Thyroid gland (tissue), 4 donors: Measurements from ENCODE around the gene SLC16A2. TPM values are rescaled to one million over a fixed set of nuclear protein-coding genes. Genes with fewer than 3 reads are reported as not detected.

Experiments used
- DNase-seq, 2 donors: peaks; one replicate each; pipeline ENCODE4 v3.0.0-alpha.2; 2019
- H3K27ac ChIP-seq, 3 donors: fragments of 200-600 bp; sonication (generic); 1 replicate in 2 of 3; 2 replicates in 1 of 3; pipeline ENCODE4 v1.5.1; 2016 to 2019; ENCODE audit warnings: mild to moderate bottlenecking in 1 of 3, moderate library complexity in 1 of 3
- H3K27me3 ChIP-seq: fragments of 200-600 bp; sonication (generic); one replicate; pipeline ENCODE4 v1.5.1; 2019
- H3K36me3 ChIP-seq, 2 donors: fragments of 200-600 bp; sonication (generic); one replicate each; pipeline ENCODE4 v1.5.1; 2016 to 2019
- H3K4me1 ChIP-seq, 2 donors: fragments of 200-600 bp; sonication (generic); one replicate each; pipeline ENCODE4 v1.5.1; 2017 to 2019
- H3K4me3 ChIP-seq, 3 donors: fragments of 200-600 bp; sonication (generic); replicated peaks in 1 of 3; 1 replicate in 2 of 3; 2 replicates in 1 of 3; pipeline ENCODE4 v1.5.1; 2016; ENCODE audit warnings: mild to moderate bottlenecking in 1 of 3
- H3K9me3 ChIP-seq: fragments of 200-600 bp; sonication (generic); one replicate; pipeline ENCODE4 v1.5.1; 2017
- CTCF ChIP-seq, 6 experiments: fragments of 200-600 bp in 3 of 6; fragments of 450-650 bp in 3 of 6; sonication (generic) in 3 of 6; IDR thresholded peaks; one replicate each; pipeline ENCODE4 v1.5.1; 2016 to 2019; ENCODE audit warnings: antibody characterized with exemption in 6 of 6, mild to moderate bottlenecking in 2 of 6, inconsistent platforms in 1 of 6, moderate library complexity in 1 of 6
- POLR2A ChIP-seq, 2 donors: fragments of 450-650 bp; IDR thresholded peaks; one replicate each; pipeline ENCODE4 v1.6.1; 2017; ENCODE audit warnings: antibody characterized with exemption in 2 of 2, mild to moderate bottlenecking in 2 of 2, moderate library complexity in 1 of 2
- WGBS, 2 donors: methylation state at CpG; one replicate each; pipeline ENCODE4 v1.1.5; 2017; 5-methylcytosine and 5-hydroxymethylcytosine counted together
- intact Hi-C: fragments of 100-400 bp; cut with DNase I; formaldehyde crosslinking; loops from one replicate; pipeline ENCODE4 v1.15.1; 2023
- total RNA-seq, 4 donors: library from RNA; depleted of rRNA; stranded (reverse); fragments of >200 nt; gene quantifications; one replicate each; pipeline ENCODE4 v1.2.3, GENCODE V29; 2016

The SLC16A2 gene
- total RNA-seq, 4 donors from 2014 or later: 10.1 to 24.0 (median 20.1) TPM

- H3K27me3 ChIP-seq: no peaks in the 10 kb centered on the region
- no peaks in the 10 kb centered on the region for H3K9me3 ChIP-seq
- no peak overlapping the region for H3K4me3 ChIP-seq
- peaks cover 7 to 17% of the 10 kb centered on the region in 2 donors for H3K4me1 ChIP-seq
- DNase-seq: no peak
- H3K27ac ChIP-seq: no peak overlapping the region
- WGBS, 2 donors: 94 to 100% methylated on average over 4 to 6 of the region's 7 CpGs
- intact Hi-C loops: loop anchor here (10.0 kb wide), 1 partner anchor 106 kb away; the partner anchor contains the start of gene SLC16A2
- no peaks in the 10 kb centered on the region for H3K36me3 ChIP-seq
- no peak for TF ChIP-seq CTCF (IDR thresholded peaks at IDR 0.05)
- no peak for TF ChIP-seq POLR2A (IDR thresholded peaks at IDR 0.05)
Measured at GRCh38 chrX:74531081-74531480, 109.8 kb downstream of the SLC16A2 start.

- no peak for TF ChIP-seq POLR2A (IDR thresholded peaks at IDR 0.05)
- no peak for TF ChIP-seq CTCF (IDR thresholded peaks at IDR 0.05)
- peak overlapping the region in 2 of 3 donors; percentile 49 to 92 for H3K27ac ChIP-seq
- H3K36me3 ChIP-seq: no peaks in the 10 kb centered on the region
- intact Hi-C loops: loop anchor here (10.0 kb wide), 1 partner anchor 110 kb away; the partner anchor contains the start of gene SLC16A2
- H3K4me1 ChIP-seq: peaks cover 0 to 4% of the 10 kb centered on the region in 2 donors
- no peaks in the 10 kb centered on the region for H3K9me3 ChIP-seq
- DNase-seq: no peak
- H3K4me3 ChIP-seq: no peak overlapping the region
- H3K27me3 ChIP-seq: no peaks in the 10 kb centered on the region
- 67 to 100% methylated on average over 1 to 2 of the region's 2 CpGs for WGBS, 2 donors
Measured at GRCh38 chrX:74534569-74535038, 113.3 kb downstream of the SLC16A2 start.

- 7 to 21% methylated on average over 5 of the region's 5 CpGs for WGBS, 2 donors
- no peaks in the 10 kb centered on the region for H3K36me3 ChIP-seq
- H3K4me3 ChIP-seq: no peak overlapping the region
- TF ChIP-seq CTCF (IDR thresholded peaks at IDR 0.05) (no peak), POLR2A (IDR thresholded peaks at IDR 0.05) (no peak)
- no peaks in the 10 kb centered on the region for H3K27me3 ChIP-seq
- H3K4me1 ChIP-seq: peaks cover 0 to 4% of the 10 kb centered on the region in 2 donors
- intact Hi-C loops: loop anchor here (10.0 kb wide), 1 partner anchor 110 kb away; the partner anchor contains the start of gene SLC16A2
- no peak for DNase-seq
- H3K27ac ChIP-seq: peak overlapping the region; percentile 47 to 92 (median 49)
- no peaks in the 10 kb centered on the region for H3K9me3 ChIP-seq
Measured at GRCh38 chrX:74535086-74535407, 113.8 kb downstream of the SLC16A2 start.

GRCh38 chrX:74535408-74536151 lies 114.3 kb downstream of the SLC16A2 start:
- H3K4me1 ChIP-seq: peaks cover 0 to 4% of the 10 kb centered on the region in 2 donors
- DNase-seq: peak; percentile 67 to 74
- TF ChIP-seq CTCF (IDR thresholded peaks at IDR 0.05): peak in 4 of 6 experiments; percentile 25 to 49 (median 41)
- no peak for TF ChIP-seq POLR2A (IDR thresholded peaks at IDR 0.05)
- H3K27ac ChIP-seq: peak overlapping the region; percentile 77 to 92 (median 88)
- no peaks in the 10 kb centered on the region for H3K9me3 ChIP-seq
- peak overlapping the region in 2 of 3 donors; percentile 32 to 37 for H3K4me3 ChIP-seq
- H3K27me3 ChIP-seq: no peaks in the 10 kb centered on the region
- no peaks in the 10 kb centered on the region for H3K36me3 ChIP-seq
- 1 to 3% methylated on average over 8 to 23 of the region's 37 CpGs for WGBS, 2 donors
- intact Hi-C loops: loop anchor here (10.0 kb wide), 1 partner anchor 111 kb away; the partner anchor contains the start of gene SLC16A2
